ENCODE data around the gene RGS5. TPM values are rescaled to one million over a fixed set of nuclear protein-coding genes. Genes with fewer than 3 reads are reported as not detected.
A peak's percentile ranks its signal among the peaks of the same experiment; 100 is the strongest.

Gene RGS5
- total RNA-seq, 1 donor from 2014 or later: 4.9 TPM

DNA sequence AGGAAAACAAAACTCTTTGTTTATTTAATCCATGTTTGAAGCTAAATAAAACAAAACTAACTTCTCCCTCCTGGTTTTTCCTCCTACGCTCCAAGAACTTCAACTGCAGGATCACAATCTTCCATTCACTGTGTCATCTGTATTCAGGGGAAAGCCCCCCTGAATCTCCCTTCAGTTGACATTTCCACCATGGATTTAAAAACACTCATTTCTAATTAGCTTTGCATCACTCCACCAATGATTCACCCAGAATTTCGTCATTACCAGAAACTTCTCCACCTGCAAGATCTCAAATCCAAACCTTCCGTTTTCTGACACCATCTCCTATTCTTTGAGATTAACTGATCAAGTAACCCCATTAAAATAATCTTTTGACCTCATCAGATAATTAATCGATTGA lies 10.9 kb upstream of the RGS5 start:
- Mint-ChIP-seq H3K36me3 (ENCODE audit: unreplicated experiment) (no peaks in the 10 kb centered on the region), H3K27ac (ENCODE audit: unreplicated experiment) (no peak overlapping the region), H3K4me1 (ENCODE audit: low read depth, unreplicated experiment) (peaks cover 2% of the 10 kb centered on the region), H3K4me3 (ENCODE audit: unreplicated experiment) (no peak overlapping the region), H3K9me3 (ENCODE audit: unreplicated experiment) (no peaks in the 10 kb centered on the region), H3K27me3 (ENCODE audit: unreplicated experiment) (no peaks in the 10 kb centered on the region)
- TF ChIP-seq, protein P1, sequence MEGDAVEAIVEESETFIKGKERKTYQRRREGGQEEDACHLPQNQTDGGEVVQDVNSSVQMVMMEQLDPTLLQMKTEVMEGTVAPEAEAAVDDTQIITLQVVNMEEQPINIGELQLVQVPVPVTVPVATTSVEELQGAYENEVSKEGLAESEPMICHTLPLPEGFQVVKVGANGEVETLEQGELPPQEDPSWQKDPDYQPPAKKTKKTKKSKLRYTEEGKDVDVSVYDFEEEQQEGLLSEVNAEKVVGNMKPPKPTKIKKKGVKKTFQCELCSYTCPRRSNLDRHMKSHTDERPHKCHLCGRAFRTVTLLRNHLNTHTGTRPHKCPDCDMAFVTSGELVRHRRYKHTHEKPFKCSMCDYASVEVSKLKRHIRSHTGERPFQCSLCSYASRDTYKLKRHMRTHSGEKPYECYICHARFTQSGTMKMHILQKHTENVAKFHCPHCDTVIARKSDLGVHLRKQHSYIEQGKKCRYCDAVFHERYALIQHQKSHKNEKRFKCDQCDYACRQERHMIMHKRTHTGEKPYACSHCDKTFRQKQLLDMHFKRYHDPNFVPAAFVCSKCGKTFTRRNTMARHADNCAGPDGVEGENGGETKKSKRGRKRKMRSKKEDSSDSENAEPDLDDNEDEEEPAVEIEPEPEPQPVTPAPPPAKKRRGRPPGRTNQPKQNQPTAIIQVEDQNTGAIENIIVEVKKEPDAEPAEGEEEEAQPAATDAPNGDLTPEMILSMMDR (IDR thresholded peaks at IDR 0.05; ENCODE audit: partially characterized antibody, unreplicated experiment): no peak
- DNase-seq: no peak

DNA sequence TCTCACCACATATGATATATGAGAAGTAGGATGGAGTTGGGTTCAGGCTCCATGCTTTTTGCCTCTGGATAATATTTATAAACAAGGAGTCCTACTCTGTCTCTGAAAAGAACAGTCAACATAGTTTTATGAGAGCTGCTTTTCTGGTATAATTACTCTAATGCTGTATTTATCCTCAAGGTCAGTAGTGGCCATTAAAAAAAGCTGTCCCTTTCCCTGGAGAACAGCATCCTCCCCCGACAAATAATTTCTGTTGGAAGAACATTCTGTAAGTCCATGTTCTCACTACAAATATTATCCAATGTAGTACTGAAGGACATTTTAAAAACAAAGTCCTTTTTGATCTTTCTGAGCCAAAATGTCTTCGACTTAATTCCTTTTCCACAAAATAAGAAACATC lies 9.0 kb upstream of the RGS5 start:
- no peaks in the 10 kb centered on the region for H3K4me1 Mint-ChIP-seq (ENCODE audit: low read depth, unreplicated experiment)
- H3K27me3 Mint-ChIP-seq (ENCODE audit: unreplicated experiment): no peaks in the 10 kb centered on the region
- no peaks in the 10 kb centered on the region for H3K36me3 Mint-ChIP-seq (ENCODE audit: unreplicated experiment)
- no peak overlapping the region for H3K4me3 Mint-ChIP-seq (ENCODE audit: unreplicated experiment)
- H3K9me3 Mint-ChIP-seq (ENCODE audit: unreplicated experiment): no peaks in the 10 kb centered on the region
- no peak for DNase-seq
- TF ChIP-seq, protein P1 (IDR thresholded peaks at IDR 0.05; ENCODE audit: partially characterized antibody, unreplicated experiment): no peak
- no peak overlapping the region for H3K27ac Mint-ChIP-seq (ENCODE audit: unreplicated experiment)

DNA sequence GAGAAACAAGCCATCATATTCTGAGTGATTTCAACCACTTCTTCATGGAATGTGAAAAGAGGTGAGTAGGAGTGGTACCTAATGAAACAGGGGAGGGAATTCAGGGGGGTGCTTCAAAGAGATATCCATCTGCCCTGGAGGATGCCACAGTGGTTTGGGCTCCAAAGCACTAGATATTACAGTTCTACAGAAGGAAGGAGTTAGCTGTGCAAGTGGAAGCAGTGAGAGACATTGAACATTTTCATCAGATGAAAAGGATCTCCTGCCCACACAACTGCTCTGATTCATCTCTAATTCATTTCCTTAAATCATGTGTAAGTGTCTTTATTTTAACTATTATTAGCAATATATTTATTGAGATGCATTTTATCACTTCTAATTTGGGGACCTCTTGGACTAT lies 2.8 kb upstream of the RGS5 start:
- Mint-ChIP-seq H3K36me3 (ENCODE audit: unreplicated experiment) (no peaks in the 10 kb centered on the region), H3K27me3 (ENCODE audit: unreplicated experiment) (no peaks in the 10 kb centered on the region), H3K9me3 (ENCODE audit: unreplicated experiment) (no peaks in the 10 kb centered on the region), H3K4me3 (ENCODE audit: unreplicated experiment) (no peak overlapping the region), H3K27ac (ENCODE audit: unreplicated experiment) (no peak overlapping the region), H3K4me1 (ENCODE audit: low read depth, unreplicated experiment) (peaks cover 2% of the 10 kb centered on the region)
- TF ChIP-seq, protein P1 (IDR thresholded peaks at IDR 0.05; ENCODE audit: partially characterized antibody, unreplicated experiment): no peak
- no peak for DNase-seq

DNA sequence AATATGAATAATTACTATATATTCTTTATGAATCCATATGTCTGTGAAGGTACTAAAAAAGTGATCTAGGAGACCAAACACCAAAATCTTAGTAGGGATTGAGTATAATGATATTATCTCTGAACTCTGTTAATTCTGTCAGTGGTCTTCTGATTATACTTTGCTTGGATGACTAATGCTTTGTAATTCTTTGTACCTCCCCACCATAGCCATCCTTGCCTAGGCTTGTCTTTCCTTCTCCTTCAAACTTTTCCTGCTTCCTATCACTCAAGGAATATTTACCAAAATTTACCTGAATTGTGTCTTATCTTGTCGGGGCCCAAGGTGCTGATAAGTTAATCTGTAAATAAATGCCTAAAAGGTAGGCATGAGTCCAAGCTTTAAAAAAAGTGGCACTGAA lies 845 bp upstream of the RGS5 start:
- H3K9me3 Mint-ChIP-seq (ENCODE audit: unreplicated experiment): no peaks in the 10 kb centered on the region
- DNase-seq: no peak
- no peaks in the 10 kb centered on the region for H3K27me3 Mint-ChIP-seq (ENCODE audit: unreplicated experiment)
- no peak overlapping the region for H3K4me3 Mint-ChIP-seq (ENCODE audit: unreplicated experiment)
- H3K4me1 Mint-ChIP-seq (ENCODE audit: low read depth, unreplicated experiment): peaks cover 2% of the 10 kb centered on the region
- TF ChIP-seq, protein P1 (IDR thresholded peaks at IDR 0.05; ENCODE audit: partially characterized antibody, unreplicated experiment): no peak
- H3K36me3 Mint-ChIP-seq (ENCODE audit: unreplicated experiment): no peaks in the 10 kb centered on the region
- no peak overlapping the region for H3K27ac Mint-ChIP-seq (ENCODE audit: unreplicated experiment)

DNA sequence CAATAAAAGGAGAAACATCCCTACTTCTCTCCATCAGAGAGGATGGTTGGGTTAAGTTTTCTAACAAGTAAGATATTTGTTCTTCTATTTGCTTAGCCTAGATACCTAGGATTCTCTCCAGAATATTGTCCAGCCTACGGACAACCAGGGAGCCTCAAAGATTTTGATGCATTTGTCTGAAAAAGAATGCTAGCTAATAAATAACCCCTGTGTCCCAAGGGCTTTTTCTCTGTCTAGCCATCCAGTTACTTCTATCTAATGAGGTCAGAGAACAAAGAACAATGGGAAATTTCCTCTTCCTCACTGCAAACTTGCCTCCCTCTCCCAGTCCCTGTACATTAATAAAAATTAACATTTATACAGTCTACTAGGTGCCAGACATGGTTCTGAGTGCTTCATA lies 810 bp downstream of the RGS5 start:
- no peak for DNase-seq
- no peak overlapping the region for H3K4me3 Mint-ChIP-seq (ENCODE audit: unreplicated experiment)
- peak overlapping the region; percentile 8 for H3K27ac Mint-ChIP-seq (ENCODE audit: unreplicated experiment)
- H3K9me3 Mint-ChIP-seq (ENCODE audit: unreplicated experiment): no peaks in the 10 kb centered on the region
- H3K27me3 Mint-ChIP-seq (ENCODE audit: unreplicated experiment): no peaks in the 10 kb centered on the region
- H3K36me3 Mint-ChIP-seq (ENCODE audit: unreplicated experiment): no peaks in the 10 kb centered on the region
- H3K4me1 Mint-ChIP-seq (ENCODE audit: low read depth, unreplicated experiment): peaks cover 2% of the 10 kb centered on the region
- TF ChIP-seq, protein P1 (IDR thresholded peaks at IDR 0.05; ENCODE audit: partially characterized antibody, unreplicated experiment): no peak
